ENCODE results near the gene LMO7. TPM values are rescaled to one million over a fixed set of nuclear protein-coding genes. Genes with fewer than 3 reads are reported as not detected.
A peak's percentile ranks its signal among the peaks of the same experiment; 100 is the strongest.

LMO7 gene
- total and polyA plus RNA-seq, 2 of the 13 experiments (the other 11 are each of a cell fraction or from before 2014, with no cell fraction given) = 34.0 to 121 TPM

DNA sequence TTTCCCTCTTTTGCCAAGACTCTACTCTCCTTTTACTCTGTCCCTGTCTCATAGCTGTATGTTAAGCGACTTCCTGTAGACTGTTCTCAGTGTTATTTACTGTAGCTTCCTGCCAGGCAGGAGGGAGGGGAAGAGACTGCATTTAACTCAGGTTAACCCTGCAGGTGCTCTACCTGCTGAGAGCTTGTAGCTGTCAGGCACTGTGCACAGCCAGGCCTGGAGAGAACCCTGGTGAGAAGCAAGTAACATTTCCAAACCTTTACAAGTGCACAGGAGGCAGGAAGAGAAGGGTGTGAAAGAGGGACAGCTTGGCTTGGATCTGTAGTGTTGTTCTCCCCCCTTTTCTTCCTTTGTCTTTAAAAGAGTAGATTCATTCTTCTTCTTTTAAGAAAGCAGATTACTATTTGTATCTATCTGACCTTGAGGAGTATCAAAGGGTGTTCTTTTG is 167.1 kb downstream of the LMO7 start:
- BruUV-seq (replicated peaks) = no TSS peak
- Histone ChIP-seq H3K27me3 (ENCODE audit: control insufficient read depth in 1 of 2, insufficient read depth in 2 of 2, low read length in 2 of 2) (no peaks in the 10 kb centered on the region), H3K4me1 (ENCODE audit: insufficient read depth, low read length) (peaks cover 11% of the 10 kb centered on the region), H3K36me3 (replicated peaks in 1 of 2; ENCODE audit: control insufficient read depth in 1 of 2, insufficient read depth in 2 of 2, low read length in 2 of 2) (peaks cover 25 to 88% of the 10 kb centered on the region in 2 experiments), H3K4me2 (ENCODE audit: low read depth, low read length) (no peak overlapping the region), H4K20me1 (ENCODE audit: insufficient read depth, low read length) (no peaks in the 10 kb centered on the region), H3K27ac (ENCODE audit: extremely low read length, insufficient read depth, low read length) (no peak overlapping the region), H3K9ac (ENCODE audit: insufficient read depth, low read depth, low read length) (no peak overlapping the region), H3K4me3 (replicated peaks in 1 of 3; ENCODE audit: insufficient read depth in 1 of 3, low read depth in 2 of 3, low read length in 3 of 3) (no peak overlapping the region), H2AFZ (ENCODE audit: low read length) (no peak overlapping the region), H3K79me2 (ENCODE audit: insufficient read depth, low read length) (peaks cover 5% of the 10 kb centered on the region), H3K9me3 (ENCODE audit: low read length) (no peaks in the 10 kb centered on the region)
- ATAC-seq (peak; percentile 66), DNase-seq (ENCODE audit: low spot score) (no peak), FAIRE-seq (no peak)
- ChIA-PET POLR2A (no interaction called here), CTCF (ENCODE audit: low intra/inter-chr PET ratio, low total read pairs) (no interaction called here)
- in situ Hi-C loops (cut with HindIII; ENCODE audit: extremely low pct_ligation_motif_present, low pct_unique_long_range_greater_than_20kb) = no loop called here
- intact Hi-C loops (cut with micrococcal nuclease; ENCODE audit: unreplicated experiment) = no loop called here
- 64% methylated on average over 1 of the region's 1 CpG for WGBS (ENCODE audit: low lambda C conversion rate)
- TF ChIP-seq NR2F2 (IDR thresholded peaks at IDR 0.05; ENCODE audit: borderline replicate concordance, low read depth) (no peak), ETV5 (CRISPR knock-in tag; IDR thresholded peaks at IDR 0.05; ENCODE audit: borderline replicate concordance) (peak; percentile 21; the same call in 1 of the 2 replicates), HNRNPUL1 (IDR thresholded peaks at IDR 0.05; ENCODE audit: low read depth, low read length) (no peak), SRY (CRISPR knock-in tag; IDR thresholded peaks at IDR 0.05) (no peak), ZNF782 (CRISPR knock-in tag; IDR thresholded peaks at IDR 0.05; ENCODE audit: borderline replicate concordance) (no peak), ELF4 (CRISPR knock-in tag; IDR thresholded peaks at IDR 0.05; ENCODE audit: borderline replicate concordance) (no peak), ZNF652 (CRISPR knock-in tag; IDR thresholded peaks at IDR 0.05; ENCODE audit: borderline replicate concordance, low read depth) (peak; percentile 85), ZNF556 (CRISPR knock-in tag; IDR thresholded peaks at IDR 0.05; ENCODE audit: borderline replicate concordance) (no peak), KDM2A (CRISPR knock-in tag; IDR thresholded peaks at IDR 0.05; ENCODE audit: borderline replicate concordance, low read depth) (no peak), RBM22 (optimal IDR thresholded peaks at IDR 0.05; ENCODE audit: low read length) (peak; percentile 77), SMAD9 (CRISPR knock-in tag; IDR thresholded peaks at IDR 0.05) (no peak), ZKSCAN8 (CRISPR knock-in tag; IDR thresholded peaks at IDR 0.05; ENCODE audit: borderline replicate concordance) (no peak), FOXA3 (CRISPR knock-in tag; IDR thresholded peaks at IDR 0.05) (no peak), REXO4 (CRISPR knock-in tag; IDR thresholded peaks at IDR 0.05; ENCODE audit: borderline replicate concordance) (no peak)
- TF ChIP-seq, protein P1, sequence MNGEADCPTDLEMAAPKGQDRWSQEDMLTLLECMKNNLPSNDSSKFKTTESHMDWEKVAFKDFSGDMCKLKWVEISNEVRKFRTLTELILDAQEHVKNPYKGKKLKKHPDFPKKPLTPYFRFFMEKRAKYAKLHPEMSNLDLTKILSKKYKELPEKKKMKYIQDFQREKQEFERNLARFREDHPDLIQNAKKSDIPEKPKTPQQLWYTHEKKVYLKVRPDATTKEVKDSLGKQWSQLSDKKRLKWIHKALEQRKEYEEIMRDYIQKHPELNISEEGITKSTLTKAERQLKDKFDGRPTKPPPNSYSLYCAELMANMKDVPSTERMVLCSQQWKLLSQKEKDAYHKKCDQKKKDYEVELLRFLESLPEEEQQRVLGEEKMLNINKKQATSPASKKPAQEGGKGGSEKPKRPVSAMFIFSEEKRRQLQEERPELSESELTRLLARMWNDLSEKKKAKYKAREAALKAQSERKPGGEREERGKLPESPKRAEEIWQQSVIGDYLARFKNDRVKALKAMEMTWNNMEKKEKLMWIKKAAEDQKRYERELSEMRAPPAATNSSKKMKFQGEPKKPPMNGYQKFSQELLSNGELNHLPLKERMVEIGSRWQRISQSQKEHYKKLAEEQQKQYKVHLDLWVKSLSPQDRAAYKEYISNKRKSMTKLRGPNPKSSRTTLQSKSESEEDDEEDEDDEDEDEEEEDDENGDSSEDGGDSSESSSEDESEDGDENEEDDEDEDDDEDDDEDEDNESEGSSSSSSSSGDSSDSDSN (CRISPR knock-in tag; IDR thresholded peaks at IDR 0.05) = no peak
- TF ChIP-seq, protein P2, sequence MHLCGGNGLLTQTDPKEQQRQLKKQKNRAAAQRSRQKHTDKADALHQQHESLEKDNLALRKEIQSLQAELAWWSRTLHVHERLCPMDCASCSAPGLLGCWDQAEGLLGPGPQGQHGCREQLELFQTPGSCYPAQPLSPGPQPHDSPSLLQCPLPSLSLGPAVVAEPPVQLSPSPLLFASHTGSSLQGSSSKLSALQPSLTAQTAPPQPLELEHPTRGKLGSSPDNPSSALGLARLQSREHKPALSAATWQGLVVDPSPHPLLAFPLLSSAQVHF (CRISPR knock-in tag; IDR thresholded peaks at IDR 0.05) = no peak
- TF ChIP-seq, protein P3, sequence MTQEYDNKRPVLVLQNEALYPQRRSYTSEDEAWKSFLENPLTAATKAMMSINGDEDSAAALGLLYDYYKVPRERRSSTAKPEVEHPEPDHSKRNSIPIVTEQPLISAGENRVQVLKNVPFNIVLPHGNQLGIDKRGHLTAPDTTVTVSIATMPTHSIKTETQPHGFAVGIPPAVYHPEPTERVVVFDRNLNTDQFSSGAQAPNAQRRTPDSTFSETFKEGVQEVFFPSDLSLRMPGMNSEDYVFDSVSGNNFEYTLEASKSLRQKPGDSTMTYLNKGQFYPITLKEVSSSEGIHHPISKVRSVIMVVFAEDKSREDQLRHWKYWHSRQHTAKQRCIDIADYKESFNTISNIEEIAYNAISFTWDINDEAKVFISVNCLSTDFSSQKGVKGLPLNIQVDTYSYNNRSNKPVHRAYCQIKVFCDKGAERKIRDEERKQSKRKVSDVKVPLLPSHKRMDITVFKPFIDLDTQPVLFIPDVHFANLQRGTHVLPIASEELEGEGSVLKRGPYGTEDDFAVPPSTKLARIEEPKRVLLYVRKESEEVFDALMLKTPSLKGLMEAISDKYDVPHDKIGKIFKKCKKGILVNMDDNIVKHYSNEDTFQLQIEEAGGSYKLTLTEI (CRISPR knock-in tag; conservative IDR thresholded peaks at IDR 0.05) = no peak
- TF ChIP-seq, protein P4, sequence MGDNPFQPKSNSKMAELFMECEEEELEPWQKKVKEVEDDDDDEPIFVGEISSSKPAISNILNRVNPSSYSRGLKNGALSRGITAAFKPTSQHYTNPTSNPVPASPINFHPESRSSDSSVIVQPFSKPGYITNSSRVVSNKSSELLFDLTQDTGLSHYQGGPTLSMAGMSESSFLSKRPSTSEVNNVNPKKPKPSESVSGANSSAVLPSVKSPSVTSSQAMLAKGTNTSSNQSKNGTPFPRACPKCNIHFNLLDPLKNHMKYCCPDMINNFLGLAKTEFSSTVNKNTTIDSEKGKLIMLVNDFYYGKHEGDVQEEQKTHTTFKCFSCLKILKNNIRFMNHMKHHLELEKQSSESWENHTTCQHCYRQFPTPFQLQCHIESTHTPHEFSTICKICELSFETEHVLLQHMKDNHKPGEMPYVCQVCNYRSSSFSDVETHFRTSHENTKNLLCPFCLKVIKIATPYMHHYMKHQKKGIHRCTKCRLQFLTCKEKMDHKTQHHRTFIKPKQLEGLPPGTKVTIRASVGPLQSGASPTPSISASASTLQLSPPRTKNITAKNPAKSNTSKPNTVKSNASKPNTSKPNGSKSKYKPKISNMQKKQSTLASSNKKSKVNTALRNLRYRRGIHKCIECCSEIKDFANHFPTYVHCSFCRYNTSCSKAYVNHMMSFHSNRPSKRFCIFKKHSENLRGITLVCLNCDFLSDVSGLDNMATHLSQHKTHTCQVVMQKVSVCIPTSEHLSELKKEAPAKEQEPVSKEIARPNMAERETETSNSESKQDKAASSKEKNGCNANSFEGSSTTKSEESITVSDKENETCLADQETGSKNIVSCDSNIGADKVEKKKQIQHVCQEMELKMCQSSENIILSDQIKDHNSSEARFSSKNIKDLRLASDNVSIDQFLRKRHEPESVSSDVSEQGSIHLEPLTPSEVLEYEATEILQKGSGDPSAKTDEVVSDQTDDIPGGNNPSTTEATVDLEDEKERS (CRISPR knock-in tag; IDR thresholded peaks at IDR 0.05) = no peak

Measured in HepG2 (cell line).